NCI-H226 (cell line): Measurements from ENCODE around the gene TPO.
A peak's percentile ranks its signal among the peaks of the same experiment; 100 is the strongest.
"Not testable (repeated sequence)": the region's sequence is repeated elsewhere in the genome, so short reads cannot be mapped to it uniquely, and the experiment has no call there.

Experiments
- DNase-seq: peaks from one replicate; pipeline ENCODE4 v3.0.0-alpha.2; 2015

The TPO gene

DNA sequence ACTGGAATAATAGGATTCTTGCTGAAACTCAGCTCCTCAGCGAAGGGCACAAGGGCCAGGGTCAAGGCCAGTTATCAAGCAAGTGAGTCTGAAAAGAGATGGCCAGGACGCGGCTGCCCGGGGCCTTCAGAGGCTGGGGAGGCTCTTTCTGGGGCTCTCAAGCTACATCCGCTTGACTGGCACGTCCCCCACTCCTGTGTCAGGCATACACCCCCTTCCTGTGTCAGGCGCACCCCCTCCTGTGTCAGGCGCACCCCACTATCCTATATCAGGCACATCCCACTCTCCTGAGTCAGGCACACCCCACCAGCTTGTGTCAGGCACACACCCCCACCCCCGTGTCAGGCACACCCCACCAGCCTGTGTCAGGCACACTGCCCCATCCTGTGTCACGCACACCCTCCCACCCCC is 91.8 kb downstream of the TPO start:
- DNase-seq: no peak

DNA sequence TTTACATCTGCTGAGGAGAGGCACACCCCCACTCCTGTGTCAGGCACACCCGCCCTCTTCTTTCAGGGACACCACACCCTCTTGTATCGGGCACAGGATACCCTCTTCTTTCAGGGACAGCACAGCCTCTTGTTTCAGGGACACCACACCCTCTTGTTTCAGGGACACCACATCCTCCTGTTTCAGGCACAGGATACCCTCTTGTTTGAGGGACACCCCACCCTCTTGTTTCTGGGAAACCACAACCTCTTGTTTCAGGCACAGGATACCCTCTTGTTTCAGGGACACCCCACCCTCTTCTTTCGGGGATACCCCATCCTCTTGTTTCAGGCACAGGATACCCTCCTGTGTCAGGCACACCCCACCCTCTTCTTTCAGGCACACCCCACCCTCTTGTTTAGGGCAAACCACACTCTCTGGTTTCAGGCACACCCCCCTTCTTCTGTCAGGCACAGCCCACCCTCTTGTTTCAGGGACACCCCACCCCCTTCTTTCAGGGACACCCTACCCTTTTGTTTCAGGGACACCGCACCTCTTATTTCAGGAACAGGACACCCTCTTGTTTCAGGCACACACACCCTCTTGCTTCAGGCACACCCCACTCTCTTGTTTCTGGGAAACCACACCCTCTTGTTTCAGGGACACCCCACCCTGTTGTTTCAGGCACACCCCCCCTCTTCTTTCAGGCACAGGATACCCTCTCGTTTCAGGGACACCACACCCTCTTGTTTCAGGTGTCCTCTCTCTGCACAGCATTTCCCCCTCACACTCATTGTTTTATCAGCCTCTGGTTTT is 96.2 kb downstream of the TPO start:
- DNase-seq: no peak

DNA sequence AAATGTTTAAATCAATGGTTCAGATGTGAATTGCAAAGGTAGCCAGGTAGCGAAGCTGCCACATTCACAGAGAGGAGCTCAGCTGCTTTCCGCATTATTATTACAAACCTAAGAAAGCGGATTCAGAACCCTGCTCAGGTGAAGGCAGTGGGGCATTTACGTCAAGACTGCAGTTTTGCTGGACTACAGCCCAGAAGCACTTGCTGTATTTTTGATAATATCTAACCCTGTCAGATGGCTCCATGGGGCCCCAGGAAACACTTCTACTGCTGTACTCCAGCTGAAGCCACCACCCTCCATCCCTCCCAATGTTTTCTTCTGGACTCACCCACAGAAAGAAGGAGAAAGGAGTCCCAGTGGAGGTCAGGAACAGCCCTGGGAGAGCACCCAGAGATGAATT is 96.9 kb downstream of the TPO start:
- DNase-seq: no peak

DNA sequence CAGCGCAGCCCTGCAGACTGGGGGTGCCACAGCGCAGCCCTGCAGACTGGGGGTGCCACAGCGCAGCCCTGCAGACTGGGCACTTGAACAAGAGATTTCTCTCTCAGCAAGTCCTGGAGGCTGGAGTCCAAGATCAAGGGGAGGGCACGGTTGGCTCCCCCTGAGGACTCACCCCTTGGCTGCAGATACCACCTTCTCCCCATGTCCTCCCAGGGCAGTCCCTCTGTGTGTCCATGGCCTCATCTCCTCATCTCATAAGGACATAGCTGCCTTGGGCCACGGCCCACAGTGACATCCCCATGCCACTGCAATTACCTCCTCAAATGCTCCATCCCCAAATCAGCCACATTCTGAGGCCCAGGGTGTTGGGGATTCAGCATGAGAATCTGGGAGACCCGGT is 98.2 kb downstream of the TPO start:
- no peak for DNase-seq

DNA sequence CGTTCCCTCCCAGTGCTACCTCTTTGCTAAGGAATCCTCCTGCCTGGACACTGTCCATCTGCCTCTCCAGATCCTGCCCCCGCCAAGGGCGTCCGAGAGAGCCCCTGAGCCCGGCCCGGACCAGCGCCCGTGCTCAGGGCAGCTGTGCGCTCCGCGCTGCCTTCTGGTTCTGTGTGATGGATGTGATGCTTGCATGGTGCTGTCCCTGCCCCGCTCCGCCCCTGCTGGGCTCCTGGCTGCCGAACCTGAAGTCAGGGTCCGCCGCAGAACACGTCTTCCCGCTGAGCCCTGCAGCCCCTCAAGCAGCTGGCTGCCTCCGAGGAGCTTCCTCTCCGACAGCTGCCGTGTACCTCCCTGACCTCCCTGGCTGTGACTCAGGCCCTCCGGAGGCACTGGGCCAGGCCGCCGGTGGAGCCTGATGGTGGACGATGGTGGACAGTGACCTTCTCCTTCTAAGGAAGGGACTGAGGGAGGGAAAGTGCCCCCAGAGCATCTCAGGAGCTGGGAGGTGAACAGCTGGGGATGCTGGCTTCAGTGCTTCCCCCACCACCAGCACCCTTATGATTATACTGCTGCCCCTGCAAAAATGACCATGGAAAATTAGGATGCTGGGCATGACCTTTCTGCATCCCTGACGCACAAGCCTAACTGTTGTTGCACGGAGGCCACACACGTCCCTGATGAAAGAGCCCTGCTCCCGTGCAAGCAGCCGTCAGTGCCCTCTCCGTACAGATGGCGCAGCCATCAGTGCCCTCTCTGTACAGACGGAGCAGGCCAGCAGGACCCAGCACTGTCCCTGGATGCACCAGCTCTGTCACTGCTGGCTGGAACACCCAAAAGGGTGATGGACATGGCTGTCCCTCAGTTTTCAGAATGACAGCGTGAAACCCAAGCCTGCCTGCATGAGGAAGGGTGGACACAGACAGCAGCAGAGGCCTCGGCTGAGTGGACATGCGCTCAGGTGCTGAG is 99.3 kb downstream of the TPO start:
- no peak for DNase-seq

DNA sequence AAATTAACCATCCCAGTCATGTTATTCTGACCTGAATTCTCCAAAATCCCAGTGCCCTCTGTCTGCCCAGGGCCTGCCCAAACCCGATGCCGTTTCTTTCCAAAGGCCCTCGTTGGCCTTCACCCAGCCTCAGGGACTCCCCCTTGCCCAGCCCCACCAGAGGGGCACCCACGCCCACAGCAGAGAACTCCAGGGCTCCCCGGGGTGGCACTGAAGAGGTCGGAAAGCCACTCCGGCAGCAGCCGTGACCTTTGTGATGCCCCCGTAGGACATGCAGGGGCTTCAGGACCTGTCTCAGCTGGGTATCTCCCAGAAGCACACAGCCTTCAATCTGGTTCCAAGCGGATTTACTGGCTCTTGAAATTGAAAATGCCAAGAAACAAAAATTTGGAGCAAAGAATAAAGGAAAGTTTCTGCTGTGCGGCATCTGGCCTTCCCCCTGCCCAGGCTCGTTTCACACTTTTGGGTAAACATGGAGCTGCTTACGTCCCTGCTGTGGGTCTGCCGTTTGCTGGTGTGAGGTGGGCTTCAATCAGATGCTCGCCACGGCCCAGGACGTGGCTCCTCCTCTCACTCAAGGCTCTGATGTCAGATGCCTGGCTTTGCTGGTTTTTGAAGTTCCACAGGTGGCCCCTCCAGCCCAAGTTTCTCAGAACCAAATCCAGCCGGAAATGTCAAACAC is 101.3 kb downstream of the TPO start:
- DNase-seq: no peak

DNA sequence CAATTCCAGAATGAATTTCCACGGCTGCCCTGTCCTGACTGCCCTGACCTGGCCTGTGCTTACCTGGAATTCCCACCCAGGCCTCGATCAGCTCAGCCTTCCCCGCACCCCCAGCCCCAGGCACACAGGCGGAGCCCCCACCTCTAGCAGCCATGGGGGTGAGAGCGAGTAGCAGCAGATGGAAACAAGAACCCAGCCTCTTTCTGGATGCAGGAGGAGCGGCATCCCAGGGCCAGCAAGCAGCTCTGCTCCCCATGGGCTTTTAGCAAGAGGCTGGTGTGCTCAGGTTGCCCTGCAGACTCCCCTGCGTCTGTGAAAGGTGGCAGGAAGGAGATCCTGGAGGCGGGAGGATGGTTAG is 101.8 kb downstream of the TPO start:
- no peak for DNase-seq

DNA sequence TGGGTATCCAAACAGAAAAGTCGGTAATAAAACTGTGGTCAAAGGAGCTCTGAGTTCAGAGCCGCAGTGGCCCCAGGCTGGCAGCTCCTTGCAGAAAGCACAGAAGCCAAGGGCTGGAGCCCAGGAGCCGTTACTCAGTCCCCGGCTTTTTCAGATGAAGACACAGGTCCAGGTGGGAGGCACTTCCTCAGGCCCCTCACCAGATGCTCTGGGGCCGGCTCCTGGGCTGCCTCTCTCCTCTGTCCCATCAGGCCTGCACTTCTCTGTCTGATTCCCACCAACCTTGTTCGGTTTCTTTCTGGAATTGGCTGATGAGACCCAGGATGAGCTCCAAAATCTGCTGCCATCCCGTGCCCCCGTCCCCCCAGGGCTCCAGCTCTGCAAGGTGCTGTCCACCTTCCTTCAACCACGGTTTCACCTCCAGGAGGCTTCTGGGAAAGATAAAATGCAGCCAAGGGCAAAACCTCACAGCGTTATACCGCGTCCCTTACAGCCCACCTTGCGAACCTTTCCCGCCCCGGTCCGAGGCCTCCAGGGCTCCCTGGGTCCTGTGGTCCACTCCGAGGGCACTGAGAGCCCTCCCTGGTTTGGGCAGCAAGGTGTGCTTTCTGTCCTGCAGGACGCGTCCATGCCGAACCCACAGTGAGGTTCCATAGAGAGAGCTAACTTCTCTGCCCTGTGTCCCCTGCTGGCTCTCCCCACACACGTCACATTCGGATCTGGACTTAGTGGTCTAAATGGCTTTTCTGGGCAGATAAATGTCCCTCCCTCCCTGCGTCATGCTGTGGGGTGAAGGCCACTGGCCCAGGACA is 102.9 kb downstream of the TPO start:
- DNase-seq: no peak

DNA sequence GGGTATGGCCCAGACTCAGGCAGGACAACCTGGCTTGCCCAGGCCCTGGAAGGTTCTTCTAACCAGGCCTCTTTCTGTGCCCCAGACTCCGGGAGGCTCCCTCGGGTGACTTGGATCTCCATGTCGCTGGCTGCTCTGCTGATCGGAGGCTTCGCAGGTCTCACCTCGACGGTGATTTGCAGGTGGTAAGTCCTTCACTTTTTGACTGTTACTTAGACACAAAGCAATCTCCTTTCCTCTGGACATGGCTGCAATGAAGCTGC is 103.5 kb downstream of the TPO start:
- no peak for DNase-seq

DNA sequence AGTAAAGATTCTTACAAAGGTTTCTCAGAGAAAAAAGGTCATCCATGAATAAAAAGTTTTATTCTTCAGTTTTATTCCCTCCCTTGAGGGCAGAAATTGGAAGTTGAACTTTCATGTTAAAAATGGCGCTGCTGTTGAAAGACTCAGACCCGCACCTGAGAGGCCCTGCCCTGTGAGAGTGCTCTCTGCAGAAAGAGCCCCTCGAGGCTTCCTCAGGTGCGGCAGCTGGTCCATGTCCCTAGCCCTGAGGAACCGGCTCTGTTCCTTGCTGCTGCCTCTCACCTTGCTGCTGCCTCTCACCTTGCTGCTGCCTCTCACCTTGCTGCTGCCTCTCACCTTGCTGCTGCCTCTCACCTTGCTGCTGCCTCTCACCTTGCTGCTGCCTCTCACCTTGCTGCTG is 104.0 kb downstream of the TPO start:
- DNase-seq: not testable (repeated sequence)

DNA sequence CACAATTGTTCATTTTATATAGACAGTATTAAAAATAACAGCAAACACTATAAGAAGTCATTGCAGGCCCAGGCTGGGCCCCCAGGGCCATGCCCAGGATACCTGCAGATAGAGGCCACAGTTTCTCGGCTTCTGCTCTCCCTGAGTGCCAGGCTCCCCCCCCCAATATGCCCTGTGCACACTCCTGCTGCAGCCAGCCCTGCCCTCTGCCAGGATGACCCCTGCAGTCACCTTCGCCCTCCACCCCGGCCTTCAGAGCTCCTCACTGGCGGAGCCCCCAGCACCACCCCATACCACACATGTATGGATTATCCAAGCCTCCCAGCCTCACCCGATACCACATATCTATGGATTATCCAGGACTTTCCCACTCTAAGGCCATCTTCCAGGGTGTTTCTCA is 104.5 kb downstream of the TPO start:
- DNase-seq: no peak

DNA sequence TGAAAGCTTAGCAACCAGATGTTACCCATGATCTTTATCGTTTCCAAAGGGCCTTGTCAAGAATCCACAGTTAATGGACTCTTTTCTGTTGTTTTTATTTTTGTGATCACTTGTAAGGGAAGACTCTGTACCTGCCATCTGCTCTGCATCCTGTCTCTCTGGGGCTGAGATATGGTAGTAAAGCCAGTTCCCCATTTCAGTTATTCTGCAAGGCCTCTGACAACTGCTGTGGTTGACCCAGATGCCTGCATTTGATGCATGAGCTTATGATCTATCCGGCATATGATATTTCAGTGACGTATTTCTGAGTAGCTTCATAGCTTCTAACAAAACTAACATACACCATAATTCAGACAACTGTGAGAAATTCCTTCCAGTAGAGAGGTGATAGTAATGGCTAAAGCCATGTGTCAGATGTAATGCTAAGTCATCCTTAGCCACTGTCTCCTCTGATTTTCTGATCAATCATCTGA is 105.1 kb downstream of the TPO start:
- no peak for DNase-seq

DNA sequence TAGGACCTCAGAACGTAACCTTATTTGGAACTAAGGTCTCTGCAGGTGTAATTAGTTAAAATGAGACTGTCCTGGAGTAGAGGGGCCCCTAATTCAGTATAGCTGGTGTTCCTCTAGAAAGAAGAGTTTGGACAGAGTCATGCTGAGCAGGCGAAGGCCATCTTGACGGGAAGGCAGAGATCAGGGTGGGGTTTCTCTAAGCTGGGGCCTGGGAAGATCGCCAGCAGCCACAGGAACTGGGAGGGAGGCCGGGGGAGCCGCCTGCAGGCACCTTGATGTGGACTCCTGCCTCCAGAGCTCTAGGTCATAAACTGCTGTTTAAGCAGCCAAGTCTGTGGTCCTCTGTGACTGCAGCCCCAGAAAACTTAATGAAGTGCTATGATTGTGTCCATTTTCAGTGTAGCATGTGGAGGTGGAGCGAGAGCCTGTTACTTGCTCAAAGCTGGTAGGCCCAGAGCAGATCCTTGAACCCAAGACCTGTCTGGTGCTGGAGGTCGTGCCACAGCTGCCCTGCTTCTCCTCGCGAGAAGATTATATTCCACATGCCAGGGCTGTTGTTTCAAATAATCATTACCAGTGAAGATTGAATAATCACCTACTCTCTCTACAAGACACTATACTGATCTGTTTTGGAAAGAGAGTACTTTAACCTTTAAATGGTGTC is 105.7 kb downstream of the TPO start:
- no peak for DNase-seq

DNA sequence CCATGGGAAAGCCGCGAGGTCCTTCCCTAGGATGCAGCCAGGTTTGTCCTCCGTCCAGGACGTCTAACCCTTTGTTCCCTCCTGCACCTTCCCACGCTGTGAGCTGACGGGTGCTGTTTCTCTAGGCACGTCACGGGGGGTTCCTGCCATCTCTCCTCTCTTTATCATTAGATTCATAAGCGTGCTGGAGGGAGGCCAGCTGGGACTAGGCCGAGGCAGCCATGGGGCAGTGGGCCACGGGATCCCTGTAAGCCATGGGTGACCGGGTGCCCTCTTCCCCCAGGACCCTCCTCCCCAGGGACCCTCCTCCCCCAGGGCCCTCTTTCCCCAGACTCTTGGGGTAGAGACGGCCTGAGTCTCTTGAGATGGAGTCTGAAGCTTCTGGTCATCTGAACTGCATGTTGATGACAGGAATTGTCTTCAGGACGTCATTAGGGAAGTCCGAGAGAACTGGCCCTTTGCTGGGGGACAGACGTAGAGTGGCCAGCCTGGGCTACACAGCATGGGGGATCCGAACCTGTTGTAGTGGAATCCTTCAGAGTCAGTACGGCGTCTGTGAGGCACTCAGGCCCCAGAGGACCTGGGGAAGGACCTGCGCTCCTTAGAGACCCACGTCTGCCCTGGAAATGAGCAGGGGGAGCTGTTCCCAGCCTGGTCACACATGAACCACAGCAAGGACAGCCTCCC is 108.1 kb downstream of the TPO start:
- no peak for DNase-seq

DNA sequence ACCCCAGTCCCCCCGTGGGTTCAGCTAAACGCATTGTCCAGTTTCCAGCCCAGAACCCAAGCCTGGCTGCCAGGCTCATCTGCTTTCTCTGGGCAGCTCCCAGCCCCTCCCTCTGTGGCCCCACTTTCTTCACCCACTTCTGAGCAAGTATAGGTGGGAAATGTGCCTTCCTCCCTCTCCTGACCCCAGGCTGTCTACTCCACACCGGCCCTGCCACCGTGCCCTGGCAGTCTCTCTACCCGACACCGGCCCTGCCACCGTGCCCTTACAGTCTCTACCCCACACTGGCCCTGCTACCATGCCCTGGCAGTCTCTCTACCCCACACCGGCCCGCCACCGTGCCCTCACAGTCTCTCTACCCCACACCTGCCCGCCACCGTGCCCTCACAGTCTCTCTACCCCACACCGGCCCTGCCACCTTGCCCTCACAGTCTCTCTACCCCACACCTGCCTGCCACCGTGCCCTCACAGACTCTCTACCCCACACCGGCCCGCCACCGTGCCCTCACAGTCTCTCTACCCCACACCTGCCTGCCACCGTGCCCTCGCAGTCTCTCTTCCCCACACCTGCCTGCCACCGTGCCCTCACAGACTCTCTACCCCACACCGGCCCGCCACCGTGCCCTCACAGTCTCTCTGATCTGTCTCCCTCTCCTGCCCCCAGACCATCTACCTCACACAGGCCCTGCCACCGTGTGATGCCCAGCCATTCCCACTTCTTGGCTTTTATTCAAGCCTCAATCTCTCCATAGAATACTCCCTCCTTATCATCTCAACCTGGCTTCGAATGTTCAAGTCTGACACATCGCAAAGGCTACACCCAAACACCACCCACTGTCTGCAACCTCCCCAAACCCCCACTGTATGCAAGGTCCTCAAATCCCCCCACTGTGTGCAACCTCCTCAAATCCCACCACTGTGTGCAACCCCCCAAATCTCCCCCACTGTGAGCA is 108.9 kb downstream of the TPO start:
- DNase-seq: no peak

DNA sequence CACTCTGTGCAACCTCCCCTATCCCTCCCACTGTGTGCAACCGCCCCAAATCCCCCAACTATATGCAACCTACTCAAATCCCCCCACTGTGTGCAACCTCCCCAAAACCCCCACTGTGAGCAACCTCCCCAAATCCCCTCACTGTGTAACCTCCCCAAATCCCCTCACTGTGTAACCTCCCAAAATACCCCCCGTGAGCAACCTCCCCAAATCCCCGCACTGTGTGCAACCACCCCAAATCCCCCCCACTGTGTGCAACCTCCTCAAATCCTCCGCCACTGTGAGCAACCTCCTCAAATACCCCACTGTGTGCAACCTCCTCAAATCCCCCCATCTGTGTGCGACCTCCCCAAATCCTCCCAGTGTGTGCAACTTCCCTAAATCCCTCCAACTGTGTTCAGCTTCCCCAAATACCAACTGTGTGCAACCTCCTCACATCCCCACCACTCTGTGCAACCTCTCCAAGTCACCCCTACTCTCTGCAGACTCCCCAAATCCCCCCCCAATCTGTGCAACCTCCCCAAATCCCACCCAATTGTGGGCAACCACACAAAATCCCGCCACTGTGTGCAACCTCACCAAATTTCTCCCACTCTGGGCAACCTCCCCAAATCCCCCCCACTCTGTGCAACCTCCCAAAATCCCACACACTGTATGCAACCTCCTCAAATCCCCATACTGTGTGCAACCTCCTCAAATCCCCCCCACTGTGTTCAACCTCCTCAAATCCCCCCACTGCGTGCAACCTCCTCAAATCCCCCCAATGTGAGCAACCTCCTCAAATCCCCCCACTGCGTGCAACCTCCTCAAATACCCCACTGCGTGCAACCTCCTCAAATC is 114.1 kb downstream of the TPO start:
- DNase-seq: no peak

DNA sequence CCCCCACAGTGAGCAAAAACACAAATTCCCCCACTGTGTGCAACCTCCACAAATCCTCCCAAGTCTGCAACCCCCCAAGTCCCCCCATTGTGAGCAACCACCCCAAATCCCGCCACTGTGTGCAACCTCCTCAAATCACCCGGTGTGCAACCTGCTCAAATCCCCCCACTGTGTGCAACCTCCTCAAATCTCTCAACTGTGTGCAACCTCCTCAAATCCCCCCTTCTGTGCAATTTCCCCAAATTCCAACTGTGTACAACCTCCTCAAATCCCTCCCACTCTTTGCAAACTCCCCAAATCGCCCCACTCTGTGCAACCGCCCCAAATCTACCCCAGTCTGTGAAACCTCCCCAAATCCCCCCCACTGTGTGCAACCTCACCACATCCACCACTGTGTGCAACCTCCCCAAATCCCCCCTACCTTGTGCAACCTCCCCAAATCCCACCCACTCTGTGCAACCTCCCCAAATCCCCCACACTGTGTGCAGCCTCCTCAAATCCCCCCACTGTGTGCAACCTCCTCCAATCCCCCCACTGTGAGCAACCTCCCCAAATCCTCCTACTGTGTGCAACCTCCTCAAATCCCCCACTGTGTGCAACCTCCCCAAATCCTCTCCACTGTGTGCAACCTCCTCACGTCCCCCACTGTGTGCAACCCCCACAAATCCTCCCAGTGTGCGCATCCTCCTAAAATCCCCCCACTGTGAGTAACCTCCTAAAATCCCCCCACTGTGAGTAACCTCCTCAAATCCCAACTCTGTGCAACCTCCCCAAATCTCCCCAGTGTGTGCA is 115.2 kb downstream of the TPO start:
- no peak for DNase-seq

DNA sequence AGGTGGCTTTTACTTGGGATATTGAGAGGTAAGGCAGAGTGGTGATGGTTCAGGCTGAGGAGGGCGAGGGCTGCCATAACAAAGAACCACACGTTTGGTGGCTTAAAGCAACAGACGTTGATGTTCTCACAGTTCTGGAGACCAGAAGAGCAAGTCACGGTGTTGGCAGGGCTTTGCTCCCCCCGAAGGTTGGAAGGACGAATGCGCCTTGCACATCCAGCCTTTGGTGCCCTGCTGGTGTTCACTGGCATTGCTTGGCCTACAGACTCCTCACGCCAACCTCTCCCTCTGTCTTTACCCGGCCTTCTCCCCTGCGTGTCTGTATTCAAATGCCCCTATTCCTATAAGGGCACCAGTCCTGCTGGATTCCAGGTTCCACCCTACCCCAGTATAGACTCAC is 125.4 kb downstream of the TPO start:
- DNase-seq: peak; percentile 19

DNA sequence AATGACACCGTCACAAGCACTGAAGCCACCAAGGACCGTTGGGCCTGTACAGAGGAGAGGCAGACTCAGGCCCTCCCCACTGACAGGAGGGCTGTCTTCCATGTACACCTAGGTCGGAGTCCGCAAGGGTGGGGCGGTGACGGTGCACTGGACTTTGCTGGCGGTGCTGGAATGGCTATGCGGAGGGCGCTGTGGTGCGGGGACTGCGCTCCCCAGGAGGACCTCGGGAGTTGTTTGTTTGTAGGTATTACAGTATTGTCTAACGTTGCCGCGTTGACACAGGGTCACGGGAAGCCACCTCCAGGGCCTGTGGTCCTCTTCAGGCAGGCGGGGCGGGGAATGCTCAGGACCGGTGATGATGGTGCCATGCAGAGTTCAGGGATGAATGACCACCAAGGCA is 126.2 kb downstream of the TPO start:
- DNase-seq: no peak
